GM04504 (cell line): ENCODE measurements around the gene IFITM10.
"Not testable (repeated sequence)": the region's sequence is repeated elsewhere in the genome, so short reads cannot be mapped to it uniquely, and the experiment has no call there.

Experiments
- DNase-seq: peaks from one replicate; pipeline ENCODE4 v3.0.0-alpha.2; 2012; ENCODE audit warnings: low read depth

IFITM10 gene

GRCh38 chr11:1777737-1778136 lies 27.3 kb upstream of the IFITM10 start:
- no peak for DNase-seq

GRCh38 chr11:1776944-1777715 lies 26.7 kb upstream of the IFITM10 start:
- DNase-seq, result no peak

GRCh38 chr11:1776331-1776851 lies 26.0 kb upstream of the IFITM10 start:
- DNase-seq, result no peak

- no peak for DNase-seq
These were observed 24.5 kb upstream of the IFITM10 start for GRCh38 chr11:1774886-1775285.

- no peak for DNase-seq
These were observed 23.7 kb upstream of the IFITM10 start for GRCh38 chr11:1773994-1774550.

GRCh38 chr11:1773131-1773993 lies 23.0 kb upstream of the IFITM10 start:
- no peak for DNase-seq

- peak; percentile 80 for DNase-seq
These were observed 22.1 kb upstream of the IFITM10 start for GRCh38 chr11:1772270-1773130.

- DNase-seq, result no peak
These were observed 21.3 kb upstream of the IFITM10 start for GRCh38 chr11:1771700-1772099.

- no peak for DNase-seq
These were observed 20.9 kb upstream of the IFITM10 start for GRCh38 chr11:1771273-1771672.

- no peak for DNase-seq
These were observed 20.1 kb upstream of the IFITM10 start for GRCh38 chr11:1770528-1770927.

- DNase-seq, result no peak
These were observed 19.7 kb upstream of the IFITM10 start for GRCh38 chr11:1770061-1770460.

- DNase-seq, result not testable (repeated sequence)
These were observed 19.0 kb upstream of the IFITM10 start for GRCh38 chr11:1769304-1769936.

GRCh38 chr11:1768141-1768469 lies 17.7 kb upstream of the IFITM10 start:
- DNase-seq, result no peak

GRCh38 chr11:1767399-1768140 lies 17.2 kb upstream of the IFITM10 start:
- no peak for DNase-seq

GRCh38 chr11:1766719-1767398 lies 16.5 kb upstream of the IFITM10 start:
- DNase-seq, result no peak

- no peak for DNase-seq
These were observed 15.7 kb upstream of the IFITM10 start for GRCh38 chr11:1765871-1766718.

GRCh38 chr11:1763796-1764661 lies 13.6 kb upstream of the IFITM10 start, which contains the start of gene CTSD:
TSS of gene CTSD (minus strand) at chr11:1763927. CDS start at chr11:1763859, 68 bp downstream.
- DNase-seq, result no peak

GRCh38 chr11:1763336-1763795 lies 13.0 kb upstream of the IFITM10 start:
- no peak for DNase-seq
